WI38 (cell line): ENCODE data around the gene HIPK1.

Source experiments
- H3K4me3 ChIP-seq: 2 replicates; pipeline ENCODE4 v1.5.1; 2011; ENCODE audit warnings: low read depth, mild to moderate bottlenecking, control low read depth, low read length
- CTCF ChIP-seq: IDR thresholded peaks from 2 replicates; pipeline ENCODE4 v1.5.1; 2012; ENCODE audit warnings: low read depth, mild to moderate bottlenecking, control low read depth, low read length

Gene HIPK1

GRCh38 chr1:113928941-113929749, at the start of gene HIPK1:
TSS of gene HIPK1 (plus strand) at chr1:113929324.
- TF ChIP-seq CTCF: no peak

GRCh38 chr1:113879739-113880038, 49.4 kb upstream of the HIPK1 start:
- TF ChIP-seq CTCF: no peak
- H3K4me3 ChIP-seq: no peak overlapping the region

More at GRCh38 chr1:113928941-113929749, at the start of gene HIPK1:
- peak within 1 kb of the TSS; percentile 99 for H3K4me3 ChIP-seq

- no peak overlapping the region for H3K4me3 ChIP-seq
- TF ChIP-seq CTCF: no peak
These were observed 47.5 kb upstream of the HIPK1 start for GRCh38 chr1:113881661-113882060.

GRCh38 chr1:113886417-113887401, 42.4 kb upstream of the HIPK1 start:
- no peak overlapping the region for H3K4me3 ChIP-seq
- TF ChIP-seq CTCF: no peak

- H3K4me3 ChIP-seq: no peak within 1 kb of the TSS
- TF ChIP-seq CTCF: no peak
These were observed 41.5 kb upstream of the HIPK1 start, which contains the start of gene BCL2L15 for GRCh38 chr1:113887402-113888175. TSS of gene BCL2L15 (minus strand) at chr1:113887581. CDS start at chr1:113887375, 206 bp downstream.

GRCh38 chr1:113890816-113891215, 38.3 kb upstream of the HIPK1 start:
- no peak overlapping the region for H3K4me3 ChIP-seq

More at GRCh38 chr1:113890816-113891215, 38.3 kb upstream of the HIPK1 start:
- no peak for TF ChIP-seq CTCF
